SK-N-SH (cell line): ENCODE results near the gene TACSTD2.

Source experiments
- CHD2 ChIP-seq: fragments of 150-350 bp; IDR thresholded peaks from 2 replicates; pipeline ENCODE4 v1.6.1; 2018; ENCODE audit warnings: low read length; ENCODE audit not compliant: partially characterized antibody
- ELF1 ChIP-seq: IDR thresholded peaks from 2 replicates; pipeline ENCODE4 v1.4.0; 2012
- EP300 ChIP-seq, 2 experiments: IDR thresholded peaks; 2 replicates each; pipeline versions ENCODE4 v1.4.0 to v1.6.1; 2012; ENCODE audit warnings: borderline replicate concordance in 1 of 2, low read depth in 1 of 2, low read length in 1 of 2
- EZH2phosphoT487 ChIP-seq: fragments of 200-600 bp; sonication (generic); IDR thresholded peaks from 2 replicates; pipeline ENCODE4 v1.6.1; 2017; ENCODE audit warnings: low read depth, mixed run types, mild to moderate bottlenecking, antibody characterized with exemption, moderate library complexity, borderline replicate concordance
- GABPA ChIP-seq: IDR thresholded peaks from 2 replicates; pipeline ENCODE4 v1.4.0; 2012; ENCODE audit warnings: low read depth, mild to moderate bottlenecking
- JUND ChIP-seq: IDR thresholded peaks from 2 replicates; pipeline ENCODE4 v1.4.0; 2012
- NFIC ChIP-seq: IDR thresholded peaks from 2 replicates; pipeline ENCODE4 v1.4.0; 2012; ENCODE audit warnings: borderline replicate concordance
- POLR2AphosphoS5 ChIP-seq: IDR thresholded peaks from 2 replicates; pipeline ENCODE4 v1.6.1; 2012; ENCODE audit warnings: low read depth, low read length
- SIN3A ChIP-seq: IDR thresholded peaks from 2 replicates; pipeline ENCODE4 v1.6.1; 2012; ENCODE audit warnings: low read depth, mild to moderate bottlenecking, low read length, moderate library complexity, borderline replicate concordance
- TAF1 ChIP-seq: IDR thresholded peaks from 2 replicates; pipeline ENCODE4 v1.6.1; 2012; ENCODE audit warnings: low read depth, mild to moderate bottlenecking, low read length, moderate library complexity, borderline replicate concordance
- TCF12 ChIP-seq: IDR thresholded peaks from 2 replicates; pipeline ENCODE4 v1.4.0; 2012
- TF ChIP-seq, protein P1 (sequence below): fragments of 200-600 bp; sonication (generic); IDR thresholded peaks from 2 replicates; pipeline ENCODE4 v1.6.1; 2017; ENCODE audit warnings: antibody characterized with exemption, mild to moderate bottlenecking, moderate library complexity

DNA sequence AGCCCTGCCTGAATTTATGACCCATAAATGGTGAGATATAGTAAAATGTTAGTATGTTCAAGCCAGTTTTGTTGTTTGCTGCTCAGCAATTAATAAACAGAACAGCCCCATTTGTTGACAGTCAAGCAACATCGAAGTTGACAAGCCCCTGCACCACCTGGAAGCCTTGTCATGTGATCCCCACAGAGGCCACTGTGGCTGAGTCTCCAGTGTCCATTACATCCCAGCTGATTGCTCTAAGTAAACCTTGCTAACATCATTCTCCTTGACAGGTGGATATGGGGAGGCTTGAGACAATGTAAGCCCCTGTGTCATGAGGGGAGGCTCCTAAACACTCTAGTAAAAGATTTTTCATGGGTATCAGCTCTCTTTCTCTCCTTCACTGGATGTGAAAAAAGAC lies 17.5 kb upstream of the TACSTD2 start:
- TF ChIP-seq TCF12 (no peak), POLR2AphosphoS5 (no peak), TAF1 (no peak), EZH2phosphoT487 (no peak), SIN3A (no peak), GABPA (no peak), NFIC (no peak), JUND (no peak), EP300 (IDR thresholded peaks at IDR 0.05; ENCODE audit: borderline replicate concordance in 1 of 2, low read depth in 1 of 2, low read length in 1 of 2) (no peak), CHD2 (no peak), ELF1 (no peak)
- TF ChIP-seq, protein P1, sequence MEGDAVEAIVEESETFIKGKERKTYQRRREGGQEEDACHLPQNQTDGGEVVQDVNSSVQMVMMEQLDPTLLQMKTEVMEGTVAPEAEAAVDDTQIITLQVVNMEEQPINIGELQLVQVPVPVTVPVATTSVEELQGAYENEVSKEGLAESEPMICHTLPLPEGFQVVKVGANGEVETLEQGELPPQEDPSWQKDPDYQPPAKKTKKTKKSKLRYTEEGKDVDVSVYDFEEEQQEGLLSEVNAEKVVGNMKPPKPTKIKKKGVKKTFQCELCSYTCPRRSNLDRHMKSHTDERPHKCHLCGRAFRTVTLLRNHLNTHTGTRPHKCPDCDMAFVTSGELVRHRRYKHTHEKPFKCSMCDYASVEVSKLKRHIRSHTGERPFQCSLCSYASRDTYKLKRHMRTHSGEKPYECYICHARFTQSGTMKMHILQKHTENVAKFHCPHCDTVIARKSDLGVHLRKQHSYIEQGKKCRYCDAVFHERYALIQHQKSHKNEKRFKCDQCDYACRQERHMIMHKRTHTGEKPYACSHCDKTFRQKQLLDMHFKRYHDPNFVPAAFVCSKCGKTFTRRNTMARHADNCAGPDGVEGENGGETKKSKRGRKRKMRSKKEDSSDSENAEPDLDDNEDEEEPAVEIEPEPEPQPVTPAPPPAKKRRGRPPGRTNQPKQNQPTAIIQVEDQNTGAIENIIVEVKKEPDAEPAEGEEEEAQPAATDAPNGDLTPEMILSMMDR = no peak
